A549 (cell line): ENCODE data around the gene A2ML1.

Source experiments
- BHLHE40 ChIP-seq: IDR thresholded peaks from 2 replicates; pipeline ENCODE4 v1.6.1; 2012; ENCODE audit warnings: low read depth, low read length, inconsistent platforms
- JUNB ChIP-seq: fragments of >200 bp; sonication (Bioruptor Twin); formaldehyde crosslinking; IDR thresholded peaks from 2 replicates; pipeline ENCODE4 v1.6.1; 2016
- RFX5 ChIP-seq: fragments of 450-650 bp; IDR thresholded peaks from 2 replicates; pipeline ENCODE4 v1.7.1; 2014; ENCODE audit warnings: antibody characterized with exemption, mild to moderate bottlenecking, moderate library complexity
- TF ChIP-seq, protein P1 (sequence below): fragments of >200 bp; sonication (Bioruptor Twin); formaldehyde crosslinking; IDR thresholded peaks from 3 replicates; pipeline ENCODE4 v1.5.1; 2016

DNA sequence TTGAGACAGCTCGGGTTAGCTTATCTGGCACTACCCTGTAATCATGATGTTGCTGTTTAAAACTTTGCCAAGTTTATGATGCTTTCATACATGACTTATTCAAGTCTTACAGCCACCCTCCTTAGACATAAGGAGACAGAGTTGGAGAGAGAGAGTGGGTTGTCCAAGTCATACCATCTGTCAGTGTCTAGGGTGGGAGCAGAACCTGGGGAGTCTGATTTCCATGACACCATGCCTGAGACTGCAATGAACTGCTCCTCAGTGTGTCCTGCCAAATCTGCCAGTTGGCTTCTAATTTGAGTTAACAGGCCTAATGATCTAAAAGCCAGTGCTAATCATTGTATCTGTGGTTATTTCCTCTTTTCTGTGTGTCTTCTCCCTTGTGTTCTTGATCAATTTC, 48.2 kb downstream of the A2ML1 start:
- TF ChIP-seq BHLHE40 (no peak), RFX5 (no peak), JUNB (no peak)
- TF ChIP-seq, protein P1, sequence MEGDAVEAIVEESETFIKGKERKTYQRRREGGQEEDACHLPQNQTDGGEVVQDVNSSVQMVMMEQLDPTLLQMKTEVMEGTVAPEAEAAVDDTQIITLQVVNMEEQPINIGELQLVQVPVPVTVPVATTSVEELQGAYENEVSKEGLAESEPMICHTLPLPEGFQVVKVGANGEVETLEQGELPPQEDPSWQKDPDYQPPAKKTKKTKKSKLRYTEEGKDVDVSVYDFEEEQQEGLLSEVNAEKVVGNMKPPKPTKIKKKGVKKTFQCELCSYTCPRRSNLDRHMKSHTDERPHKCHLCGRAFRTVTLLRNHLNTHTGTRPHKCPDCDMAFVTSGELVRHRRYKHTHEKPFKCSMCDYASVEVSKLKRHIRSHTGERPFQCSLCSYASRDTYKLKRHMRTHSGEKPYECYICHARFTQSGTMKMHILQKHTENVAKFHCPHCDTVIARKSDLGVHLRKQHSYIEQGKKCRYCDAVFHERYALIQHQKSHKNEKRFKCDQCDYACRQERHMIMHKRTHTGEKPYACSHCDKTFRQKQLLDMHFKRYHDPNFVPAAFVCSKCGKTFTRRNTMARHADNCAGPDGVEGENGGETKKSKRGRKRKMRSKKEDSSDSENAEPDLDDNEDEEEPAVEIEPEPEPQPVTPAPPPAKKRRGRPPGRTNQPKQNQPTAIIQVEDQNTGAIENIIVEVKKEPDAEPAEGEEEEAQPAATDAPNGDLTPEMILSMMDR = no peak
